Measurements from ENCODE around the gene POU5F2.

Gene POU5F2, protein sequence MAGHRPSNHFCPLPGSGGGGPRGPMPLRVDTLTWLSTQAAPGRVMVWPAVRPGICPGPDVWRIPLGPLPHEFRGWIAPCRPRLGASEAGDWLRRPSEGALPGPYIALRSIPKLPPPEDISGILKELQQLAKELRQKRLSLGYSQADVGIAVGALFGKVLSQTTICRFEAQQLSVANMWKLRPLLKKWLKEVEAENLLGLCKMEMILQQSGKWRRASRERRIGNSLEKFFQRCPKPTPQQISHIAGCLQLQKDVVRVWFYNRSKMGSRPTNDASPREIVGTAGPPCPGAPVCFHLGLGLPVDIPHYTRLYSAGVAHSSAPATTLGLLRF

DNA sequence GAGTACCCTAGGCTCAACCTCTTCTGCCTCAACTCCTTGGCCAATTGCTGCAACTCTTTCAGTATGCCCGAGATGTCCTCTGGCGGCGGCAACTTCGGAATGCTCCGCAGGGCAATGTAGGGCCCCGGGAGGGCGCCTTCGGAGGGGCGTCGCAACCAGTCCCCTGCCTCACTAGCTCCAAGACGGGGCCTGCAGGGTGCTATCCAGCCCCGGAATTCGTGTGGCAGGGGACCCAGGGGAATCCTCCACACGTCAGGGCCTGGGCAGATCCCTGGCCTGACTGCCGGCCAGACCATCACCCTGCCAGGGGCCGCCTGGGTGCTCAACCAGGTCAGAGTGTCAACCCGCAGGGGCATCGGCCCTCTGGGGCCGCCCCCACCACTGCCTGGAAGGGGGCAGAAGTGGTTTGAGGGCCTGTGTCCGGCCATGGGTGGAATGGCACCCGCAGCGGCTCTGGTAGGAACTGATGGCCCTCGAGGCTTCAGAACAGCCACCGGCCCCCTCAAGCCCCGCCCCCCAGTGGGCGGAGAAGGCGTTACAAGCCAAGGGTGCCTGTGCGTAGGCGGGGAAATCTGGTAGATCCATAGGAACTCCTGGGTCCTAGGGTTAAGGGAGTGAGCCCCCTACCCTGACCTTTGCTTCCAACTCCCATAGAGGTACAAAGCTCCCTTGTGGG, at the start of gene POU5F2:
Gene POU5F2 (minus strand): TSS at position 465 of the 676 bp plus-strand sequence. CDS start 37 bp downstream, at position 428.
- Histone ChIP-seq H3K4me3 (ENCODE audit: low read depth in 1 of 2, low read length in 2 of 2) (no peak within 1 kb of the TSS), H3K27me3 (ENCODE audit: low read depth, low read length) (no peaks in the 10 kb centered on the region), H3K4me1 (ENCODE audit: control insufficient read depth in 1 of 2, insufficient read depth in 2 of 2, low read length in 2 of 2) (no peaks in the 10 kb centered on the region), H3K36me3 (ENCODE audit: control insufficient read depth in 1 of 2, insufficient read depth in 2 of 2, low read length in 2 of 2) (peaks cover 0 to 14% of the 10 kb centered on the region in 2 donors), H3K9me3 (ENCODE audit: control insufficient read depth in 1 of 2, low read length in 2 of 2) (no peaks in the 10 kb centered on the region), H3K27ac (ENCODE audit: low read length) (no peak within 1 kb of the TSS)

DNA sequence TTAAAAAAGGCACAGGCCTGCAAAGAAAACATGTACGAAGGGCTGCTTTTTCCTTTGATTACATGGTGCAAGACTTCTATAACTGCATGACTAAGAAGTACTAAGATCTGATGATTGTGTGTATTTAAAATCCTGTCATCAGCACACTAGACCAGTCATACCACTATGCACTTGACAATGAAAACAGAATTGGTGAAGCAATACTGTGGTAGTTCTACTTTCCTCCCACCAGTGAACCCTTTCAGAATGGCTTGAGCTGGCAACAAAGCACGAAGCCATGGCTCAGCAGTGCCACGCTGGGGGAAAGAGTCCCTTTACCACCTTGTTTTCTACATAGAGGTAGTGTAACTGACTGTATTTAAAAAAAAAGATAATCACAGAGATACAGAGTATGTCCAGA, 49.0 kb upstream of the POU5F2 start:
- Histone ChIP-seq H3K36me3 (ENCODE audit: control insufficient read depth in 1 of 2, insufficient read depth in 2 of 2, low read length in 2 of 2) (no peaks in the 10 kb centered on the region), H3K27me3 (ENCODE audit: low read depth, low read length) (no peaks in the 10 kb centered on the region), H3K4me1 (ENCODE audit: control insufficient read depth in 1 of 2, insufficient read depth in 2 of 2, low read length in 2 of 2) (no peaks in the 10 kb centered on the region), H3K27ac (ENCODE audit: low read length) (no peak overlapping the region), H3K4me3 (ENCODE audit: low read depth in 1 of 2, low read length in 2 of 2) (no peak overlapping the region), H3K9me3 (ENCODE audit: control insufficient read depth in 1 of 2, low read length in 2 of 2) (no peaks in the 10 kb centered on the region)

DNA sequence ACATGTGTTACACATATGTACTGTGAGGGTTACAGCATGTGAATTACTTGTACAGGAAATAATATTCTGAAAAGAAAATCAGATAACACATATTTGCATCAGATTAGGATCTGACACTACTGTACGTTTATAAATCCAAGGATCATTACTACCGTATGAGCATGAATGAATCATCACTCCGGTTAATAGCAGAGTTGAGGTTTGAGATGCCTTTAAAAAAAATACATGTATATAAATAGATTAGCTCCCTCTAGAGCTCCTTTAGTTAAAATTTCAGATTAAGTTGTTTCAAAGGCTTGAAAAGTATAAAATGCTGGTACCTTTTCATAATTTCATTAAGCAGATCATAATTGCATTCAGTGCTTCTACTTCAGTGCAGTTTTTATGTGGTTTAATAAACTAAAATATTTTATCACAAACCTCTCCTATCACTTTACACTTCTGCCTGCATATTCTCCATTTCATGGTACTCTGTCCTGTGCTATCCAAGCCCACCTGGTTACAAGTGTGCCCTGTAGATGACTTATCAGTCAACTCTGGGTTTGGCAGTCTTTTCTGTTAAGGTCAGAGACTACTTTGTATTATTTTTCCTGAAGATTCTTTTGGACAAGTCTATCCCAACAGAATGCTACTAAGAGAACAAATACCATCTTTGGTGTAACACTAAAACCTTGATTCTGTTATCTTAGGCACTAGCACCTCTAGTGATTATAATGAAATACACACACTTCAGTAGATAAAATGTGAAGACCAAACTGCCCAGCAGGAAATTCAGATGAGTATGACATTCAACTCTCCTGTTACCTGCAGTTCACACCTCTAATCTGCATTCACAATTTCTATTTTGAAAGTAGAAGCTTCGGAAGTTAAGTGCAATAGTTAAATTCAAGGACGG, 48.0 kb upstream of the POU5F2 start:
- H3K4me3 ChIP-seq (ENCODE audit: low read depth in 1 of 2, low read length in 2 of 2), result no peak overlapping the region
- no peaks in the 10 kb centered on the region for H3K4me1 ChIP-seq (ENCODE audit: control insufficient read depth in 1 of 2, insufficient read depth in 2 of 2, low read length in 2 of 2)
- no peak overlapping the region for H3K27ac ChIP-seq (ENCODE audit: low read length)
- H3K27me3 ChIP-seq (ENCODE audit: low read depth, low read length), result no peaks in the 10 kb centered on the region
- H3K9me3 ChIP-seq (ENCODE audit: control insufficient read depth in 1 of 2, low read length in 2 of 2), result no peaks in the 10 kb centered on the region
- H3K36me3 ChIP-seq (ENCODE audit: control insufficient read depth in 1 of 2, insufficient read depth in 2 of 2, low read length in 2 of 2), result no peaks in the 10 kb centered on the region

DNA sequence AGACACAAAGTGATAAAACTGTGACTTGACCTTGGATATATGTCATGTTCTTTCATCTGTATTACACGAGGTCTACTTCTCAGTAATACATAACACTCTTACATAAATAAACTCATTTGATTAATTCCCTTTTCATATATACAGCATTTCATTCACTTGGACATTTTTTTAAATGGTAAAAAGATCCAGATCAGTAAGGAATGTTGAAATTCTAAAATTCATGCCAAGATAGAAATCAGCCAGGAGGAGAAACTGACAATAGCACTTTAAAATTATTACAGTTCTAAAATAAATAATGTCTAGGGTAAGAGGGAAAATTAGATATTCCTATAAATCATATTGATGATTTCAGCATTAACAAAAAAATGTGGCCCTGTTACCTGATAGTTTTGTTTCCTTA, 46.2 kb upstream of the POU5F2 start:
- Histone ChIP-seq H3K9me3 (ENCODE audit: control insufficient read depth in 1 of 2, low read length in 2 of 2) (no peaks in the 10 kb centered on the region), H3K27ac (ENCODE audit: low read length) (no peak overlapping the region), H3K36me3 (ENCODE audit: control insufficient read depth in 1 of 2, insufficient read depth in 2 of 2, low read length in 2 of 2) (no peaks in the 10 kb centered on the region), H3K27me3 (ENCODE audit: low read depth, low read length) (no peaks in the 10 kb centered on the region), H3K4me1 (ENCODE audit: control insufficient read depth in 1 of 2, insufficient read depth in 2 of 2, low read length in 2 of 2) (no peaks in the 10 kb centered on the region), H3K4me3 (ENCODE audit: low read depth in 1 of 2, low read length in 2 of 2) (no peak overlapping the region)

DNA sequence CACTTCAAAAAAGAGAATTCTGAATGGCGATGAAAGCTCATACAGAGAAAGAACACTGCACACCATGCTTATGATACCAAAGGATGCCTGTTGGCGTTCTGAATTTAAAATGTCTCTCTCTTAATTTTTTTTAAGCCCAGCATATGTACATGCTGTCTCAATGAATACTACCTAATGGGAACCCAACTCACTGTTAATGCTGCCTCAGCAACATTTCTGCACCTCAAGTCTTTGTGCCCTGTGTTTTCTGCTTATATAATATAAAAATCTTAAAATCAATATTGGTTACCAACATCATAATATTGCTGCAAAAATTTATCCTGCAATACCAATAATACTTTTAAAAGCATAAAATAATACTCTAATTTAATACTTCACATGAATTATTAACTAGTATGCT, 44.1 kb upstream of the POU5F2 start:
- Histone ChIP-seq H3K27me3 (ENCODE audit: low read depth, low read length) (no peaks in the 10 kb centered on the region), H3K4me3 (ENCODE audit: low read depth in 1 of 2, low read length in 2 of 2) (no peak overlapping the region), H3K9me3 (ENCODE audit: control insufficient read depth in 1 of 2, low read length in 2 of 2) (no peaks in the 10 kb centered on the region), H3K27ac (ENCODE audit: low read length) (no peak overlapping the region), H3K36me3 (ENCODE audit: control insufficient read depth in 1 of 2, insufficient read depth in 2 of 2, low read length in 2 of 2) (peaks cover 0 to 6% of the 10 kb centered on the region in 2 donors), H3K4me1 (ENCODE audit: control insufficient read depth in 1 of 2, insufficient read depth in 2 of 2, low read length in 2 of 2) (no peaks in the 10 kb centered on the region)

DNA sequence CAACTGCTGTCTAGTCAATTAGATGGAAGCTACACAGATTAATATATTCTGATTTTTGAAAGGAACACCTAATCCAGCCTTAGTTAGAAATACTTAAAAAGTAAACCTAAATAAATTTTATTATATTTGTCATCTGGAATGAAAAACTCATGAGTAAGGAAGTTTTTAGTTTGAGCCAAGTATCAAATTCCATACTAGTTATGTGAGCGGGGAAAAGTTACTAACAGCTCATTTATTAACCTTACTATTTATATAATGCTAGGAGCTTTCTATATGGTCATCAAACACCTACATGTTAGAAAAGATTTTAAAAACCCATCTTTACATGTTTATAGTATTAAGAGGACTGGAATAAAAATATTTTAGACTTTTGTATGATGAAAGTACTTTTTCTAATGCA, 41.6 kb upstream of the POU5F2 start:
- Histone ChIP-seq H3K4me1 (ENCODE audit: control insufficient read depth in 1 of 2, insufficient read depth in 2 of 2, low read length in 2 of 2) (no peaks in the 10 kb centered on the region), H3K4me3 (ENCODE audit: low read depth in 1 of 2, low read length in 2 of 2) (no peak overlapping the region)

DNA sequence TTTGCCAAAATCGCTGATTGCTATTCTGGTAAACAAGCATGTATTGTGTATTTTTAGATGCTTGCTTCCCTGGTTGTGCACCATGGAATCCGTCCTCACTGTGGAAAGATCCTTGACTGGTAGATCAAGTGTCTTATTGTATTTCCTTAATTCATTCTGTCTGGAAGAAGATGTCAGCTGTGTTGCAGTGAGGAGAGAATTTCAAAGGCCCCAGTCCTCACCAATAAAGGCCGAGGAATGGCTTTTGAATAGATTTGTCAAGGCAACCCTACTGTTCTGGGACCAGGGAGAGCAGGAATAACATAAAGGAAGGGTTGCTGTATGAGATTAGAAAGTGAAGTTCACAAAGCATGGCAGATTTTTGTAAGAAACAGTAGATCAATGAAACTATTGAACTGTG, 36.2 kb upstream of the POU5F2 start:
- Histone ChIP-seq H3K9me3 (ENCODE audit: control insufficient read depth in 1 of 2, low read length in 2 of 2) (no peaks in the 10 kb centered on the region), H3K4me1 (ENCODE audit: control insufficient read depth in 1 of 2, insufficient read depth in 2 of 2, low read length in 2 of 2) (no peaks in the 10 kb centered on the region), H3K27ac (ENCODE audit: low read length) (no peak overlapping the region), H3K36me3 (ENCODE audit: control insufficient read depth in 1 of 2, insufficient read depth in 2 of 2, low read length in 2 of 2) (peaks cover 10 to 34% of the 10 kb centered on the region in 2 donors), H3K4me3 (ENCODE audit: low read depth in 1 of 2, low read length in 2 of 2) (no peak overlapping the region), H3K27me3 (ENCODE audit: low read depth, low read length) (no peaks in the 10 kb centered on the region)

More for the DNA sequence above, 41.6 kb upstream of the POU5F2 start:
- Histone ChIP-seq H3K27me3 (ENCODE audit: low read depth, low read length) (no peaks in the 10 kb centered on the region), H3K36me3 (ENCODE audit: control insufficient read depth in 1 of 2, insufficient read depth in 2 of 2, low read length in 2 of 2) (peaks cover 0 to 6% of the 10 kb centered on the region in 2 donors), H3K27ac (ENCODE audit: low read length) (no peak overlapping the region), H3K9me3 (ENCODE audit: control insufficient read depth in 1 of 2, low read length in 2 of 2) (no peaks in the 10 kb centered on the region)

DNA sequence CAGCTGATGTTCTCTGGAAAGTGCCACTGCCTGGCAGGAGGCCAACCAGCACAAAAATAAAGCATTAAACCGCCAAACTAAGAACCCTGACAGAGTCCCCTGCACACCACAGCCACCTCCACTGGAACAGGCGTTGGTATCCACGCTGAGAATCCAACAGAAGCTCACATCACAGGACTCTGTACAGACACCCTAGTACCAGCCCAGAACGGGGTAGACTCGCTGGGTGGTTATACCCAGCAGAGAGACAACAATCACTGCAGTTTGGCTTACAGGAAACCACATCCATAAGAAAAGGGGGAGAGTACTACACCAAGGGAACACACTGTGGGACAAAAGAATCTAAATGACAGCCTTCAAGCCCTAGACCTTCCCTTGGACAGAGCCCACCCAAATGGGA, 15.0 kb upstream of the POU5F2 start:
- Histone ChIP-seq H3K36me3 (ENCODE audit: control insufficient read depth in 1 of 2, insufficient read depth in 2 of 2, low read length in 2 of 2) (no peaks in the 10 kb centered on the region), H3K4me3 (ENCODE audit: low read depth in 1 of 2, low read length in 2 of 2) (no peak overlapping the region), H3K4me1 (ENCODE audit: control insufficient read depth in 1 of 2, insufficient read depth in 2 of 2, low read length in 2 of 2) (no peaks in the 10 kb centered on the region), H3K9me3 (ENCODE audit: control insufficient read depth in 1 of 2, low read length in 2 of 2) (peaks cover 0 to 4% of the 10 kb centered on the region in 2 donors), H3K27me3 (ENCODE audit: low read depth, low read length) (no peaks in the 10 kb centered on the region), H3K27ac (ENCODE audit: low read length) (no peak overlapping the region)

DNA sequence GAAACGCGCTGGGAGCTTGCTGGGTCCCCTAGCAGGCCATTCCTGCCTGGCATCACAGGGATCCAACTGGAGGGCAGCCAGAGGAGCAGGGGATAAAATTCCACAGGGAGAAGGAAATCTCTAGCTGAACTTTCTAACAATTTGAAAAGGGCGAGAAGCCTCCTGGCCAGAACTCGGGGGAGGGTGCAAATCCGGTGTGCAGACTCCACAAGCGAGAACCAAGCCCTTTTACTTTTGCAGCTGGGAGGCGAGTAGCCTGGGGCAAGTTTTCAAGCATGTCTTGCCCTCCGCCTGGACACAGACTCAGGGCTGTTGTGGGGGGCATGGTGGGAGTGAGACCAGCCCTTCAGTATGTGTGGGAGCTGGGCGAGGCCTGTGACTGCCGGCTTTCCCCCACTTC, 14.3 kb upstream of the POU5F2 start:
- no peaks in the 10 kb centered on the region for H3K36me3 ChIP-seq (ENCODE audit: control insufficient read depth in 1 of 2, insufficient read depth in 2 of 2, low read length in 2 of 2)
- no peaks in the 10 kb centered on the region for H3K27me3 ChIP-seq (ENCODE audit: low read depth, low read length)
- peaks cover 0 to 4% of the 10 kb centered on the region in 2 donors for H3K9me3 ChIP-seq (ENCODE audit: control insufficient read depth in 1 of 2, low read length in 2 of 2)
- H3K27ac ChIP-seq (ENCODE audit: low read length), result no peak overlapping the region
- no peaks in the 10 kb centered on the region for H3K4me1 ChIP-seq (ENCODE audit: control insufficient read depth in 1 of 2, insufficient read depth in 2 of 2, low read length in 2 of 2)
- no peak overlapping the region for H3K4me3 ChIP-seq (ENCODE audit: low read depth in 1 of 2, low read length in 2 of 2)

DNA sequence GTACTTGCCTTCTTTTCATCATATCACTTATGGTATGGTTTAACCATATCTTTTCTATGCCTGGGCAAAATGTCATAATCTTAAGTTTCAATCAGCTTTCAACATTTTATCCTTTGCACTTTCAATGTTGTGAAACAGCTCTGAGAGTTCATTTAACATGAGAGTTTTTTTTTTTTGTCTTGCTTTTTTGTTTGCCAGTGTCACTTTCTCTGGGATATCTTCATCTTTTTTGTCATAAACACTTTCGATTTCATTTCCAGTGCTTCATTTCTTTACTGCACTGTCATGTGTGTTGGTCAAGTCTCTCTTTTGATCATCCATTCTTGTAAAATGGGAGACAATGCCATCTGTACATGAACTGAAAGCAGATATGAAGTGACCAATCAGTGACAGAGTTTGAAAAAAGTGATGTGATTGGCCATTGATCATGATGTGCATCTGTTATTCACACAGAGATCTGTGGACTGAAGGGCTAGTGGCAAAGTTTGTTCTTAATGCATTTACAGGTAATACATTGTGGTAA, 7.5 kb upstream of the POU5F2 start:
- Histone ChIP-seq H3K4me1 (ENCODE audit: control insufficient read depth in 1 of 2, insufficient read depth in 2 of 2, low read length in 2 of 2) (no peaks in the 10 kb centered on the region), H3K4me3 (ENCODE audit: low read depth in 1 of 2, low read length in 2 of 2) (no peak overlapping the region), H3K27me3 (ENCODE audit: low read depth, low read length) (no peaks in the 10 kb centered on the region), H3K36me3 (ENCODE audit: control insufficient read depth in 1 of 2, insufficient read depth in 2 of 2, low read length in 2 of 2) (no peaks in the 10 kb centered on the region), H3K9me3 (ENCODE audit: control insufficient read depth in 1 of 2, low read length in 2 of 2) (no peaks in the 10 kb centered on the region), H3K27ac (ENCODE audit: low read length) (no peak overlapping the region)
